NCI-H128 (cell line): ENCODE measurements around the gene KCNK2.
"Not testable (repeated sequence)": the region's sequence is repeated elsewhere in the genome, so short reads cannot be mapped to it uniquely, and the experiment has no call there.

Experiments
- DNase-seq: peaks from one replicate; lab custom pipeline; 2025; ENCODE audit not compliant: unreplicated experiment; lab: John Stamatoyannopoulos, UW

The KCNK2 gene

GRCh38 chr1:215147024-215147423 is 64.5 kb downstream of the KCNK2 start:
- no peak for DNase-seq

GRCh38 chr1:215151841-215152549 is 69.5 kb downstream of the KCNK2 start:
- no peak for DNase-seq

GRCh38 chr1:215156232-215156631 is 73.7 kb downstream of the KCNK2 start:
- no peak for DNase-seq

GRCh38 chr1:215160351-215160750 is 77.8 kb downstream of the KCNK2 start:
- DNase-seq: no peak

- not testable (repeated sequence) for DNase-seq
Observed at GRCh38 chr1:215163144-215163543, 80.6 kb downstream of the KCNK2 start.

- DNase-seq: no peak
Observed at GRCh38 chr1:215166886-215167285, 84.3 kb downstream of the KCNK2 start.

- no peak for DNase-seq
Observed at GRCh38 chr1:215181518-215181917, 99.0 kb downstream of the KCNK2 start.

- no peak for DNase-seq
Observed at GRCh38 chr1:215185067-215185620, 102.6 kb downstream of the KCNK2 start.

- DNase-seq: no peak
Observed at GRCh38 chr1:215188302-215188950, 105.9 kb downstream of the KCNK2 start.

GRCh38 chr1:215192306-215192705 is 109.8 kb downstream of the KCNK2 start:
- no peak for DNase-seq

- DNase-seq: no peak
Observed at GRCh38 chr1:215198021-215198420, 115.5 kb downstream of the KCNK2 start.

GRCh38 chr1:215200121-215200520 is 117.6 kb downstream of the KCNK2 start:
- DNase-seq: no peak

GRCh38 chr1:215201283-215201682 is 118.7 kb downstream of the KCNK2 start:
- DNase-seq: no peak

GRCh38 chr1:215202868-215203267 is 120.3 kb downstream of the KCNK2 start:
- DNase-seq: no peak

- DNase-seq: no peak
Observed at GRCh38 chr1:215210167-215210566, 127.6 kb downstream of the KCNK2 start.

GRCh38 chr1:215215846-215216245 is 133.3 kb downstream of the KCNK2 start:
- no peak for DNase-seq

GRCh38 chr1:215219372-215219771 is 136.8 kb downstream of the KCNK2 start:
- no peak for DNase-seq

GRCh38 chr1:215220346-215220745 is 137.8 kb downstream of the KCNK2 start:
- no peak for DNase-seq

GRCh38 chr1:215226757-215227156 is 144.2 kb downstream of the KCNK2 start:
- no peak for DNase-seq

- DNase-seq: no peak
Observed at GRCh38 chr1:215228193-215228592, 145.7 kb downstream of the KCNK2 start.

GRCh38 chr1:215241451-215241850 is 158.9 kb downstream of the KCNK2 start:
- DNase-seq: no peak

- DNase-seq: no peak
Observed at GRCh38 chr1:215243345-215244054, 161.0 kb downstream of the KCNK2 start.
